Stimulated activated CD8-positive, alpha-beta memory T cell treated with anti-CD3 and anti-CD28 coated beads, Interleukin-15, amount 100 ng/mL, for 1 hour (primary cell): ENCODE measurements around the gene LMO7.

Experiments
- DNase-seq: peaks from one replicate; pipeline ENCODE4 v3.0.0-alpha.2; 2020; ENCODE audit warnings: low read depth

Gene LMO7

DNA sequence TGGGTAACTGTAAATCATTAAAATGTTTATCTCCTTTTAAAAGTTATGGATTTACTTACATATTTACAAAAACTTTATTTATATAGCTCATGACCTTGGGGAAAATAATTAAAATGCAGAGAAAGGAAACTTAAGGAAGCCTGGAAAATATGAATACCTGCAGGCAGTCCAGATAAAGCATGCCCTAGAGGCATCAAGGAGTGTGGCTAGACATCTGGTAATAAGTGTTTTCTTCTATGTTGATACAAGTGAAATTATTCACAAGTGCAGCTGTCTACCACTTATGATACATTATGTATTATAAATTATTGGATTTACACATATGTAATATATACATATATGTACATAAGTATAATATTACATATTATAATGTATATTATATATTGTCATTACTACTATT, 207.9 kb downstream of the LMO7 start:
- no peak for DNase-seq

DNA sequence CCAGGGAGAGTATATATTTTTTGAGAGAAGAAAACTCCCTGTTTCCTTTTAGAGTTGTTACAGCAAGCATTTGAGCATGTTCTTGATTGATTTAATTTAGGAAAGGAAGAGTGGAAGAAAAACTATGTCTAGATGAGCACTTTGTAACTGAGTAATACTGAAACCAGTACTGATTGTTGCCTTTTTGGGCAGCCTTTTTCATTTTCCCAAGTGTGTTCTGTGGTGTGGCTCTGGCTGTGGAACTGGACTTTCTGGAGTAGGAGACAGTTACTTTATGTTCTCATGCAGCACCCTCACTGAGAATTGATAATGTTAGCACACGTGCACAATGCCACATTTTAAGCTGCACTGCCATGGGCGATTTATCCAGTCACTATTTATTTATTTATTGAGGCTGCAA, 211.5 kb downstream of the LMO7 start:
- no peak for DNase-seq

- DNase-seq, result no peak
These were observed 214.8 kb downstream of the LMO7 start for GRCh38 chr13:75850916-75851315.

GRCh38 chr13:75855216-75855615, 219.1 kb downstream of the LMO7 start:
- DNase-seq, result no peak

DNA sequence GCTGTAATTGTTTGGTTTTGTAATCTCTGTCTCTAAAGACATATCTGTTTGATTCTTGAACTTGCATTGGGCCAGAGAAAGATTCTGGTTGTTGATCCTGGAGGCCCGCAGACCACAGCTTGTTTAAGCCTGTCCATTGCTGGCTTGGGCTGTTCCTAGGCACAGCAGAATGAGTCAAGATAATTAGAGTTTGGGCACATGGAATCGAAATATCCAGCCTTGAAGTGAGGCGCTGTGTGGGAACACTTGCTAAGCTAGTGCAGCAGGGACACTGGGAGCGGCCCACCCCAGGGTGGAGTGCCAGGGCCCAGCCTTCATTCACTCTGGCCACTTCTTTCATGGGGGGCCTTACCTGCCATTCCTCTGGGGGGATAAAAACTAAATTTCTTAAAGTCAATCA, 219.7 kb downstream of the LMO7 start:
- no peak for DNase-seq

DNA sequence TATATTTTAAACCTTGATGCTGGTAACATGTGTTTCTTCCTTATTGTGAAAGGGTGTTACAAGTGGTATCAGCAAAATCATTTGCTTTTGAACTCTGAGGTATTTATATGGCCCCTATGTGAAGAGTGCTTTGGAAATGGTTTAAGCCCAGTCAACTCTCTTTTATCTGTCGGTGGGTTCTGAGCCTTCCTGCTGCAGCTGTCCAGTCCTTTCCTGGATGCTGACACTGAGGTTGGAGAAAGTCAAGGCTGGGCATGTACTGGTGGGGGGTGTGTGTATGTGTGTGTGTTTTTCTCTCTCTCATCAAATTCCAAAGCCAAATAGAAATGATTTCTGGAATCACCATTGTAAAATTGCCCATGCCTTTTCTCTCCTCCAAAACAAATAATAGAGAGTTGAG, 221.2 kb downstream of the LMO7 start:
- no peak for DNase-seq

DNA sequence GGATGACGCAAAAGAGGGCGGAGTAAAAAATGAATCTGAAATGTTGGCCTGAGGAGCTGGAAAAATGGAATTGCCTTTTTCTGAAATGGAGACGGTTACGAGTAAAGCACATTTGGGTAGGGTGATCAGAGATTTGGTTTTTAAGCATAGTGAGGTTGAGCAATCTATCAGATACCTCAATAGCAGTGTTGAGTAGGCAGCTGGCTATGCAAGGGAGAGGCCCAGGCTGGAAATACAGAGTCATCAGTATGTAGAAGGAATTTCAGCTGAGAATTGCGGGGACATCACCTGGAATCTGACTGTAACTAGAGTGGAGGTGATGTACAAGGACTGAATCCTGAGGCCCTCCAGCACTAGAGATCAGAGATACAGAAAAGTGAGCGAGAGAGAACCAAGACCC, 224.8 kb downstream of the LMO7 start:
- DNase-seq, result no peak

DNA sequence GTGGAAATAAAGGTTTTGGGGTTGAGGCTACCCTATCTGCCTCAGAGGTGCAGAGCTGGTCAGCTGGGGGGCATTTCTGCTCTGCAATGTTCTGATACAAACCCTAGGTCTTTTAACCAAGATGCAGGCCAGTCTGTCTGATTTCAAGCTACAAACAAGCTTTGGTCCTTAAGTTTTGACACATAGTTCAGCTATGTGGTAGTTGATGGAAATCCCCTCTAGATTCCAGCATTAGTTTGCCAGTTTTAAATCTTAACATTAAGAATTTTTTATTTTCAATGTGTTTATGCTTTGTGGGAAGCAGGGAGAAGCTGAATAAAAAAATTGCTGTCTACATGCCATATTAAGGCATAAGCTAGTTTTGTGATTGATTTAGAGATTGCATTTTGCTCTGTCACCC, 225.7 kb downstream of the LMO7 start:
- no peak for DNase-seq

DNA sequence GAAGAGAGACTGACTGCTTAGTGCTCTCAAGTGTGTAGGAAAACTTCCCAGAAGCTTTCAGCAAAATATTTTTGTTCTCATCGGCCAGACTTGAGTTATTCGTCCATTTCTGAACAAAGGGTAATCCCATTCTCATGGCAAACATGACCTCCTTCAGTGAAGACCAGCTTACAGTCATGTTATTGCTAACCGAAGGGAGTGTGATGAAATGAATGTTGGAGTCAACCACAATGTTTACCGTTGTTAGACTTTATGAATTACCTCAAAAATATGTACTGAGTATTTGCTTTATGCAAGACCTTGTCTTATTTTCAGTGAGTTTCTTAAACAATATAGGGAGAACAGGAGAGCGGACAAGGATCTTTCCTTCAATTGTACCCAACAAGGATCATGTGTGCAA, 228.6 kb downstream of the LMO7 start:
- DNase-seq, result no peak

GRCh38 chr13:75867379-75868117, 231.4 kb downstream of the LMO7 start:
- no peak for DNase-seq

DNA sequence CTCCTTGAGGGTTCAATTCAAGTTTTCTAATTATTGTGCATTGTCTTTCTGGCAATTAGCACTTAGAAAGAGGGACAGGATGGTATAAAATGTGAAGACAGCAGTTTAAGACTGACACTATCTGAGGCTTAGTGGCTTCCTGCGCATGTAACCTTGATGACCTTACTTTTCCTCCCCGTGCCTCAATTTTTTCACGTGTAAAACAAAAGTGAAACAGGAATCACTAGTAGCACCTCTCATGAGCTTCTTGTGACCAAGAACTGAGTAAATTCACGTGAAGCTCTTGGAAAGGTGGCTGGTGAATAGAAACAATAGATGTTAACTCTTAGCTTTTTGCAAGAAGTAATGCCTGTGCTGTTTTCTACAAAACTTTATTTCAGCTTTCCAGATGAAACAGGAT, 233.9 kb downstream of the LMO7 start:
- DNase-seq, result no peak

GRCh38 chr13:75870397-75870903, 234.3 kb downstream of the LMO7 start:
- no peak for DNase-seq

DNA sequence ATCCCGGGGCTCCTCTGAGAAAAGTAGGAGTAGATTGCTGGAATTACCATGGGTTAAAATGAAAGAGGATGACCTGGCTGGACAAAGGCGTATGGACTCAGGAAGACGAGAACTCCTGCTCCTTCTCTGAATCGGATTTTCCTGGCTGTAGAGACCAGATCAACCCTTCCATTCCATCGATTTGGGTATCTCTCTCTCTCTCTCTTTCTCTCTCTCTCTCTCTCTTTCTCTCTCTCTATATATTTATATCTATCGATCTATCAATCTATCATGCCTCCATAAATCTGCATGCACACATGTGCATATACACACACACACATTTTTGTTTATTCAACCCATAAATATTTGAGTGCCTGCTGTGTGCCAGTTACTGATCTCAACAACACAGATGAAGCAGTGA, 234.9 kb downstream of the LMO7 start:
- DNase-seq, result no peak

- DNase-seq, result no peak
These were observed 236.8 kb downstream of the LMO7 start for GRCh38 chr13:75872980-75873379.

- DNase-seq, result no peak
These were observed 237.4 kb downstream of the LMO7 start for GRCh38 chr13:75873494-75873893.

DNA sequence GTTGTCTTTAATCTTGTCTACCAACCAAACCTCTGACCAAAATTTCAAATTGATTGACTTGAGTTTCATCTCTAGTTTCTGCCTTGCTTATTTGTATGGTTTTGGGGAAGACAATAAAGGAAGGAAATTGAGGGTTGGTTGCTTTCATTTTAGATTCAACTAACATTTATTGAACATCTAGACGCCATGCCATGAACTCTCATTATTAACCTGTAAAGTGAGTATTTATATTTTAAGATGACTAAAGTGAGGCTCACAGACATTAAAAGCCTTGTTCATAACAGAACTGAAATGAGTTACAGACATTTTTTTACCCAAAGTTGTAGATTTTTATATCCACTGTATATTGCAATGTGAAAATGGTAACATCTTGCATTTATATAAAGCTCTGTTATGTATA, 239.3 kb downstream of the LMO7 start:
- no peak for DNase-seq

DNA sequence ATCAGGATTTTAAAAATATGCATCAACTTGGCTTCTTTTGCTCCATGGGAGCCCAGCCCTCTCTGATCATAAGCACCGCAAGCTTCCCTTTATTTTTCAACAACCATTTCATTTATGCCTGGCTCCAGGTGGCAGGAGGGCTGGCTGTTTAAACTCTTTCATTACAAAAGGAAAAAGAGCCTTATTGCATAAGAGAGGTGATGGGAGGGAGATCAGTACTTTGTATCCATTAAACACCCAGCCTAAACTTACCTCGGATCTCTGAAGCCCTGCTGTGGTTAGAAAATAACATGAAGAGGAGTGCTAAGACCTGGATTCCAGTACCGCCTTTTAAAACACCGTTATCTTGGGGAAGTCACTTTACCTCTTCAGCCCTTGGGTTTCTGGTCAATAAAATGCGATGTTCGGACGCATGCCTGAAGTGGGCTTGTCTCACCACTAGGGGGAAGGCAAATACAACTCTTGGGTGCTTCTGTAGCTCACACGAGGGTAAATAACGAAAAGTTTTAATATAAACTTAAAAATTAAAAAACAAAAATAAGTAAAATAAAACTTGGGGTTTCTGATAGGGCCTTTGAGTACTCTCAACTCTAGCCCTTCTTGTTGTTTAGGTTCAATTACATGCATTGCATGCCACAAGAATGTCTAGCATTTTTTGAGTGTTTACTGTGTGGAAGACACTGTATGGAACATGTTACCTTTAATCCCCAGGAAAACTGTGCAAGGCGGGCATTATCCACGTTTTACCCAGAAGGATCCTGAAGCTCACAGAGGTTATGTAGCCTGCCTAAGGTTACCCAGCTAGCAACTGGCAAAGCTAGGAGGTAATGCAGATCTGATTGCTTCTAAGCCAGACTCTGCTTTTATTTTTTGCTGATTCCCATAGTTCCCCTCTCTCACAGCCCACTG, 240.3 kb downstream of the LMO7 start:
- peak; percentile 15 for DNase-seq

DNA sequence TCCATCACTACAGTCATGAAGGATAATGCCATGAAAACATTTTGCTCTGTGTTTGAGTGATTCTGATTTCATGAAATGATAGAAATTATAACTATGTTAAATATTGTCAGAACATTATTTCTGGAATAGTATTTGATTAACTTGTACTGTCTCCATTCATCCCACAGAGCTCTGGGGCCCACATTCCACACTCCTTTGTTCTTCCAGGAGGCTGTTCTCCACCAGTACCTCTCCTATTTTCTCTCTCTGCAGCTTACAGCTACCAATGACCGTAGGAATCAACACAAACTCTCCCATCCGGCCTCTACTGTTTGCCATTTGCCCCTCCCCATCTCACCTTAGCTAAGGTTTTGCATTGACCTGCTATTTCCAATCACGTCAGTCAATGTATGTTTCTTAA, 240.9 kb downstream of the LMO7 start:
- DNase-seq, result no peak

GRCh38 chr13:75879656-75880055, 243.5 kb downstream of the LMO7 start:
- DNase-seq, result no peak

- DNase-seq, result no peak
These were observed 245.1 kb downstream of the LMO7 start for GRCh38 chr13:75881109-75881775.

- DNase-seq, result no peak
These were observed 246.1 kb downstream of the LMO7 start for GRCh38 chr13:75882261-75882660.

GRCh38 chr13:75889427-75889826, 253.3 kb downstream of the LMO7 start:
- no peak for DNase-seq

GRCh38 chr13:75895168-75895567, 259.0 kb downstream of the LMO7 start:
- no peak for DNase-seq
